GM12873 (cell line): ENCODE measurements around the gene KPNA4.

Experiments used
- TF ChIP-seq, protein P1 (sequence below): IDR thresholded peaks from 2 replicates; pipeline ENCODE4 v1.5.1; 2012; ENCODE audit warnings: low read depth, mild to moderate bottlenecking, moderate library complexity, low read length, control low read depth; ENCODE audit not compliant: insufficient read depth; ENCODE audit errors: missing control alignments

Gene KPNA4

DNA sequence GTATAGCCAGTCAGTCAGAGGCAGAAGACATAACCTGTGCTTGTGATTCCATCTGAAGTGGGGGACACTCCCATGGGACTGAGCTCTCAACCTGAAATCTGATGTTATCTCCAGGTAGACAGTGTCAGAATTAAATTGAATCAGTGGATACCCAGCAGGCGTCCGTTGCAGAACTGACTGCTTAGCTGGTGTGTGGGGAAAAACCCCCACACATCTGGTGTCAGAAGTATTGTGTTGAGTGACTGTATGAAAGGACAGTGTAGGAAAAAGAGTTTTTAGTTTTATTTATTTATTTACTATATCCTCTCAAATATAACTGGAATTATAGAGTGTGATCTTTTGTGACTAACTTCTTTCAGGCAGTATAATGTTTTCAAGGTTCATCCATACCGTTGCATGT is 10.4 kb downstream of the KPNA4 start:
- TF ChIP-seq, protein P1, sequence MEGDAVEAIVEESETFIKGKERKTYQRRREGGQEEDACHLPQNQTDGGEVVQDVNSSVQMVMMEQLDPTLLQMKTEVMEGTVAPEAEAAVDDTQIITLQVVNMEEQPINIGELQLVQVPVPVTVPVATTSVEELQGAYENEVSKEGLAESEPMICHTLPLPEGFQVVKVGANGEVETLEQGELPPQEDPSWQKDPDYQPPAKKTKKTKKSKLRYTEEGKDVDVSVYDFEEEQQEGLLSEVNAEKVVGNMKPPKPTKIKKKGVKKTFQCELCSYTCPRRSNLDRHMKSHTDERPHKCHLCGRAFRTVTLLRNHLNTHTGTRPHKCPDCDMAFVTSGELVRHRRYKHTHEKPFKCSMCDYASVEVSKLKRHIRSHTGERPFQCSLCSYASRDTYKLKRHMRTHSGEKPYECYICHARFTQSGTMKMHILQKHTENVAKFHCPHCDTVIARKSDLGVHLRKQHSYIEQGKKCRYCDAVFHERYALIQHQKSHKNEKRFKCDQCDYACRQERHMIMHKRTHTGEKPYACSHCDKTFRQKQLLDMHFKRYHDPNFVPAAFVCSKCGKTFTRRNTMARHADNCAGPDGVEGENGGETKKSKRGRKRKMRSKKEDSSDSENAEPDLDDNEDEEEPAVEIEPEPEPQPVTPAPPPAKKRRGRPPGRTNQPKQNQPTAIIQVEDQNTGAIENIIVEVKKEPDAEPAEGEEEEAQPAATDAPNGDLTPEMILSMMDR = no peak

DNA sequence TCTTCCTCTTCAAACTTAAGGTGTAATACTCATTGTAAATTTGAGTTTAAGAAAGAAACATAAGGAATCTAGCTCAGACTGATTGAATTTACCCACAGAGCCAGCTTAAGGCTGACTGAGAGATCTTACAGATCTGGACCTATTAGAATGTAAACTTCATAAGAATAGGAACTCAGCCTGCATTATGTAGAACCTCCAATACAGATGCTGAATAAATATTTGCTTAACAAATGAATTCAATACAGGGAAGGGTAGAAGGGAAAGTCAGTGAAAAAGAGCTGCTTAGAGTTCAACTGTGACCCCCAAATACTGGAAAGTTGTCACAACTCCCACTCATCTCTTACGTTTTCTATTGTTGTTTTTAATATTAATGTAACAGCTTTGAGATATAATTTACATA is 11.5 kb downstream of the KPNA4 start:
- TF ChIP-seq, protein P1 = no peak

DNA sequence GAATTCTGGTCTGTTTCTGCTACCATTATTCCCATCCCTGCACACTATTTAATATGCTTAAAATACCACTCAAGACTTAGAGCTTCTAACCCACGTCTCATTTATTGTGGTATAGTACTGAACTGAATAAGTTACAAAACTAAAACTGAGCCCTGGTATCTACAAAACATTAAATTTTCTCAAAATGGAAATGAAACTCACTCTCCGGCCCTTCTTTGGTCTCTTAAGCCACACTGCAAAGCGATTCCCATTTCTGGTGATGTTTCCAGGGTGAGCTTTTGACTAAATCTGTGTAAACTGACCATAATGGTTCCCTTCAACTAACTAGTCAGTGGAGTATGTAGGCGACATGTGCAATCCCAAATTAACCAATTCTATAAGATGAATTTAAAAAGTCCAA is 18.6 kb downstream of the KPNA4 start:
- TF ChIP-seq, protein P1 = no peak

DNA sequence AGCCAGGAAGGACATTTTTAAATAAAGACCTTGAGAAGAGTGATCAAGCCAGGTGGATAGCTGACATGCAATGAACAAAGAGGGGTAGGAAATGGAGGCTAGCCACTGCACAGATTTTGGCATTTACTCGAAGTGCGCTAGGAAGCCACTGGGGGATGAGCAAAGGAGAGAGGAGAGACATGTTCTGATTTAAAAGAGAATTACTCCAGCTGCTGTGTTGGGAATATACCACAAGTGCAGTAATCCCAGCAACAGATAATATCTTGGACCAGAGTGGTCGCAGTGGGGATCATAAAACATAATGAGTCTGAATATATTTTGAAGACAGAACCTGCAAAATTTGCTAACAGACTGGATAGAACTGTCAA is 19.9 kb downstream of the KPNA4 start:
- TF ChIP-seq, protein P1 = no peak

DNA sequence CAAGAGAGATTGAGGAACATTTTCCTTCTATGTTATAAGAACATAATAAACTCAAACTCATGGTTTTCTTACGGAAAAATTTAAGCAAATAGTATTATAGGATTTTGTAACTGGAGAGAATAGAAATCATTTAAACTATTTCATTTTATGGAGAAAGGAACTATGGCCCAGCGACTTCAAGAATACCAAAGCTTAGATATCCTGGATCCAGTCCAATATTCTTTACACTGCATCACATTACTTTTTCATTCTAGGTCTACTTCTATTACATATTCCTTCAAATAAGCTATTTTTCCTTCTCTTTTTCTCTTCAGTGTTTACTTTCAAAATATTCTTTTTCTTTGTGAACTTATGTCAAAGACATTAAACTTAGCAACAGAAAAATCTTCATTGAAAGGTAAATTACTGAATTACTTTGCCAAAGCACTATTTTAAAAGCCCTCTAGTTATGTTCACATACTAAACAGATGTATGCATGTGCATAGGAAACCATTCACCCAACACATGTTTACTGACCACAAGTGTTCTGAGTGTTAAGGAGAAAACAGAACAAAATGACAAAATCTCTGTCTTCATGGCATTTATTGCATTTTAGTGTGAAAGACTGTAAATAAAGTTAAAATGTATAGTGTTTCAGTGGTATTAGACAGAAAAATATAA is 20.4 kb downstream of the KPNA4 start:
- TF ChIP-seq, protein P1 = no peak

DNA sequence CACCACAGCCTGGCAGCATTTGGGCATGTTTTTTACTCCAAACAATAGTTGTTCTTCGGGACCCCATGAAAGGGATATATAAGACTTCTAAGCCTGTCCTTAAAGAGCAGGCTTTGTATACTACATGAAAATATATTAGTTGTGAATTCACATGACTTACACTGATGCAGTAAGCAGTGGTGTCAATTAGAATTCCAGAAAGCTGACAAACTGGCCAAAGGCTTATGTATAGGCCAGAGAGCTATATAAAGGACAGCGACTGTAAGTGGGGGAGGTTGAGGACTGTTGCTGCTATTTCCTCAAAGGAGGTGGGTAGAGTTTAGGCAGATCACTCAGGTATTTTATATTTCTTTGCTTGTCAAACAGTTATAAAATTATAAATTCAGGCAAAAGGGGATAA is 24.8 kb downstream of the KPNA4 start:
- TF ChIP-seq, protein P1 = no peak

DNA sequence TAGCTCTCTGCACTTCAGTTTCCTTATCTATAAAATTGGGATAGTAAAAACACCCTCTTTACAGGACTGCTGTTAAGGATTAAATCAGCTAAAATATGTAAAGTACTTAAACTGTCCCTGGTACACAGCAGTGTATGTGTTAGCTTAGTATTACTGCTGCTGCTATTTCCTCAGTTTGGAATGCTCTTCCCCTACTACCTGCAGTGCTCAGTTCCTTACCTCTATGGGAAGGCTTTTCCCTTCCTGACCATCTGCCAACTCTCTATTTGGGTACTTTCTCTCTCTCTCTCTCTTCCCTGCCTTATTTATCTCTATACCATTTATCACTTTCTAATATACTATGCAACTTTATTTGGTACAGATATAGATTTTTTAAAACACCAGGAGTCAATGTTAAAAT is 26.5 kb downstream of the KPNA4 start:
- TF ChIP-seq, protein P1 = no peak

DNA sequence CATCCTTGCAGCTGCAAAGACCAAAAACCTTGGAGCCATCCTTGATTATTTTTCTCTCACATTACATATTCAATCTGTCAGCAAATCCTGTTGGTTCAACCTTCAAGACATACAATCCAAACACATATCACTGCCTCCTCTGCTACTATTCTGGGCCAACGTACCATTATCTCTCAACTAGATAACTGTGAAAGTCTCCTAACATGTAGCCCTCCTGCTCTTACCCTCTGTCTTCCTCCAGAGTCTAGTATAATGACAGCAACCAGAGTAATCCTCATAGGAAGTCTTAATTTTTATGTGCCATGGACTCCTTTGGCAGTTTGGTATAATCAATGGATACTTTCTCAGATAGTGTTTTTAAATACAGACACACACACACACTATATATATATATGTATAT is 27.6 kb downstream of the KPNA4 start:
- TF ChIP-seq, protein P1 = no peak
